SW 1271 (cell line): ENCODE results near the gene KCNK3.
"Not testable (repeated sequence)": the region's sequence is repeated elsewhere in the genome, so short reads cannot be mapped to it uniquely, and the experiment has no call there.

Experiments used
- DNase-seq, 2 experiments: peaks; one replicate each; lab custom pipeline; 2025; lab: John Stamatoyannopoulos, UW

KCNK3 gene

GRCh38 chr2:26756337-26756736, 63.8 kb downstream of the KCNK3 start:
- no peak for DNase-seq

DNA sequence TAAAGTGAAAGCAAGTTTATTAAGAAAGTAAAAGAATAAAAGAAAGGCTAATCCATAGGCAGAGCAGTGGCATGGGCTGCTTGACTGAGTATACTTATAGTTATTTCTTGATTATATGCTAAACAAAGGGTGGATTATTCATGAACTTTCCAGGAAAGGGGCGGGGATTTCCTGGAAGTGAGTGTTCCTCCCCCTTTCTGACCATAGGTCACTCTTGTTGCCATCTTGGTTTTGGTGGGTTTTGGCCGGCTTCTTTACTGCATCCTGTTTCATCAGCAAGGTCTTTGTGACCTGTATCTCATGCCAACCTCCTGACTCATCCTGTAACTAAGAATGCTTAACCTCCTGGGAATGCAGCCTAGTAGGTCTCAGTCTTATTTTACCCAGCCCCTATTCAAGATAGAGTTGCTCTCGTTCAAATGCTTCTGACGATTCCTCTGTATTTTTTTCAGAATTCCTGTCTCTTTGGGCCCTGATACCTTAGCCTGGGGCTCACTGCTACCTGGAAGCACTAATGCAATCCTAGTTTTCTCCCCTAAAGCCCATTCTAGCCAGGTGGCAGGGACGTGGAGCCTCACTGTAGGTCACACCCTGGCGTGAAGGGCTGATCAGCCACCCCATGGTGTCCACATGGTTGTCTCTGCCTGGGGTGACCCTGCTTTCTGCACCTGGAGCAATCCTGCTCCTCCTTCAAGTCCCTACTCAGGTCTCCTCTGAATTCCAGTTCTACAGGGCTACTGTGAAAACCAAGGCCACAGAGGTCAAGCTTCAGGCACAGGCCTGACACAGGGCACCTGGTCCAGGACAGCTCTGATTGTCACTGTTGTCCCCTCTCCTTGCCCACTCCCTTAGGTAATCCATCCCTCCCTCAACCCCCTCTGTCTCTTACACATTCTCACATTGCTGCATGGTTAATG, 65.6 kb downstream of the KCNK3 start:
- DNase-seq: peak; percentile 98 to 100

DNA sequence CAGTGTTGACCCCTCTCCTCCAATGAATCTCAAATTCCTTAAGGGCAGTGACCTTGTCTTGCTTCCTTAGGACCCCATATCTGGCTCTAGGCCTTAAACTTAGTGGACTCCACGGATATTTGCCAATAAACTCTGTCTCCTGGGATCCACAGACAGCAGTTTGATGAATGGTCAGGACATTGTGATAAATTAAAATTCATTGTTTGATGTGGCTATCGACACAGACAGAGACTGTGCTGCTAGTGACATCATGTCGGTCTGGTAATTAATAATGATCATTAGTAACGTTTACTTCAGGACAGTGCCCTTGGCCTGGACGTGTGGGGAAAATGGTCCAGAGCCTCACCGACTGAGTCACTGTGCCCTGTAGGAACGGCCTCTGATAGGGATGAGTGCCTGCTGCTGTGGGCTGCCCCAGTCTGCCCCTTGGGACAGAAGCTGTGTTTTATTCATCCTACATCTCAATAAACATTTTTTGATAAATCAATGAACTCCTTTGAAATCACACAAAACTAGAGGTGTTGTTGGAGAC, 66.3 kb downstream of the KCNK3 start:
- DNase-seq: no peak

DNA sequence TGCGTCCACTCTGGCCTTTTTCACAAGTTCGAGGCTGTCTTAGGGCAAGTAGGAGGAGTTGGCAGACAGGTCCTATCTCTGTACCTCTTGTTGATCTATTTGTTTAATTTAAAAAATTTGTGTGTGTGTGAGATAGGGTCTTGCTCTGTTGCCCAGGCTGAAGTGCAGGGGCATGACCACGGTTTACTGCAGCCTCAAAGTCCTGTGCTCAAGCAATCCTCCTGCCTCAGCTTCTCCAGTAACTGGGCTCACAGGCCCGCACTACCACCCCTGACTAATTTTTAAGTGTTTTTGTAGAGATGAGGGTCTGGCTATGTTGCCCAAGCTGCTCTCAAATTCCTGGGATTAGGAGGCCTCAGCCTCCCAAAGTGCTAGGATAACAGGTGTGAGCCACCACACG, 67.3 kb downstream of the KCNK3 start:
- DNase-seq: no peak

GRCh38 chr2:26760991-26761390, 68.5 kb downstream of the KCNK3 start:
- not testable (repeated sequence) for DNase-seq

DNA sequence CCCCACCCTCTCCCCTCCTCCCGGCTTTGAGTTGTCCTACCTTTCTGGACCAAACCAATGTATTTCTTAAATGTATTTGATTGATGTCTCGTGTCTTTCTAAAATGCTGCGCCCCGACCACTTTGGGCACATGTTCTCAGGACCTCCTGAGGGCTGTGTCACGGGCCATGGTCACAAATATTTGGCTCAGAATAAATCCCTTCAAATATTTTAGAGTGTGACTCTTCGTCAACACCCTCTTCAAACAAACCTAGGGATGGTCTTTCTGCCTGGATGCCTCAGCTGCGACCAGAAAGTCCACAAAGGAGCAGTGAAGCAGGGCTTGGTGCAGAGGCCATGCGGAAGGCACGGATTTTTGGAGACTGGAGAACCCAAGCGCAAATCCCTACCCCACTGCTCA, 70.5 kb downstream of the KCNK3 start:
- DNase-seq: no peak

- peak; percentile 47 to 82 for DNase-seq
These were observed 71.8 kb downstream of the KCNK3 start, which contains the start of gene SLC35F6 for GRCh38 chr2:26764078-26764887. Gene SLC35F6, plus strand, starts transcription at chr2:26764284. Its CDS starts 66 bp downstream, at chr2:26764350.

DNA sequence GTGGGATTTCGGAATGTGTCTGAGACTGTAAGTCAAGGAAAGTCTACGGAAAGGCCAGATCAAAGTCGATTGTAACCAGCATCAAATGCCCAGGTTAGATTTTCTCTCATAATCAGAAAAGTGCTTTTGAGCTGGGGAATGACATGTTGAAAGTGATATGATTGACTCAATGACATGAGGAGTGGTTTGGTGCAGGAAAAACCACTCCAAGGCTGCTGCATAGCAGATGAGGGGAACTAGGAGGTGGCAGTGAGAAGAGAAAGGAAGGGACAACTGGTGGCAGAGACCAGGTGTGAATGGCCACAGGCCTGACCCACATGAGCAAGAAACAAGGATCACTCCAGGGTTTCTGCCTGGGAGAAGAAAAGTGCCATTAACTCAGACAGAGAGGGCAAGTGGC, 72.4 kb downstream of the KCNK3 start:
- DNase-seq: no peak

DNA sequence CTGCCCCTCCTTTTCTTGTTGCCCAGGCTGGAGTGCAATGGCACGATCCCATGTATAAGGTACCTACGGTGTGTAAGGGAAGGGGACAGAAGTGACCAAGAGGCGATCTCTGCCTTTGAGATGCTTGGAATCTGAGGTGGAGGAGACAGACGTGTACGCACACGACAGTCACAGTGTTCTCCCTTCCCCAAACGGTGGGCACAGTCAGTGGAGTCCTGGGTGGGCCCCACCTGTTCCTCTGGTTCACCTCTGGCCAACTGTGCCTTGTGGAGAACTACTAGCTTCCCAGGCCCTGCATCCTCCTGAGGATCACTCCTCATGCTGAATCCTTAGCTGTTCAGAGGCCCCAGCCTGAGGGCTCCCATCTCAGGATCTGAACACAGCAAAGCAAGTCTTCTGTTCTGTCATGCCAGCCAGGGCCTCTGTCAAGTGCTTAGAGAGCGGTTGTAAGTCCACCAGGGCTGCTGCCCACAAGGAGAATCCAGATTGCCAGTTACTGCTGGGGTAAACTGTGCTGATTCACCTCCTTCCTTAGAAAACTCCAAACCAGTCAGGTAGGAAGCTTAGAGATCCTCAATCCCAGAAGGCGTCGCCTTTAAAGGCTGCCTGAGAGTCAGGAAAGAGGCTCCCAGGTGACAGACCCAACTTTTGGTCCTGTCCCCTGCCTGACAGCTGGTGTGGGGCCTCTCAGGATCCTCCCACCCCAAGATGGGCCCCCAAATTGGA, 73.1 kb downstream of the KCNK3 start:
- no peak for DNase-seq

GRCh38 chr2:26767129-26767528, 74.6 kb downstream of the KCNK3 start:
- DNase-seq: no peak

GRCh38 chr2:26767894-26768487, 75.5 kb downstream of the KCNK3 start:
- DNase-seq: no peak

- no peak for DNase-seq
These were observed 76.2 kb downstream of the KCNK3 start for GRCh38 chr2:26768759-26769088.

DNA sequence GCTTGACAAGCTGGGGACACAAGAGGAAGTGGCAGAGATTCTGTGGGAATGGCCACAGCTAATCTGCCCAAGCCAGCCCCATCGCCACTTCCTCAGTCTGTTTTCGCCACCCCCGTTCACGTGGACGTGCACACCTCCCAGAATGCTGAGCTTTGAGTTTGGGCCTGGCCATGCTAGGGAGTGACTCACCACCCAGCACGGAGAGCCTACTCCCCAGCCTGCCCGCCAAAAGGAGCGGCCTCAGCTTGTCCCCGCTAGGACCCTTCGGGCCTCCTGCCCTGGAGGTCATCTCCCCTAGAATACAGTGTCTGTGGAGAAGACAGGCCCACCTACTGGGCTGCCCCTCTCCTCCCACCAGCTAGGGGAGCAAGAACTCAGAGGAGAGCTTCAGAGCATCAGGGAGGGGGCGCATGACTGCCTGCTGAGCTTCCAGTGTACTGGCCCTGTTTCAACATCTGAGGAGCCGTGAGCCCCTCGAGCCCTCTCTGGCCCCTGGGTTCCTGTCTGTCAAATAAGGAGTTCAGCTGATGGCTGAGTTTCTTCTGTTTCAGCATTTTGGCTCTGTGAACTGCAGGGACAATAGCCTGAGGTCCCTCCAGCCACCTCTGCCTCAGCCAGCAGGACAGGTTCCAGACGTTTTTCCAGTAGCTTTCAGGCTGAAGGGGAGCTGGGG, 76.7 kb downstream of the KCNK3 start:
- DNase-seq: no peak

DNA sequence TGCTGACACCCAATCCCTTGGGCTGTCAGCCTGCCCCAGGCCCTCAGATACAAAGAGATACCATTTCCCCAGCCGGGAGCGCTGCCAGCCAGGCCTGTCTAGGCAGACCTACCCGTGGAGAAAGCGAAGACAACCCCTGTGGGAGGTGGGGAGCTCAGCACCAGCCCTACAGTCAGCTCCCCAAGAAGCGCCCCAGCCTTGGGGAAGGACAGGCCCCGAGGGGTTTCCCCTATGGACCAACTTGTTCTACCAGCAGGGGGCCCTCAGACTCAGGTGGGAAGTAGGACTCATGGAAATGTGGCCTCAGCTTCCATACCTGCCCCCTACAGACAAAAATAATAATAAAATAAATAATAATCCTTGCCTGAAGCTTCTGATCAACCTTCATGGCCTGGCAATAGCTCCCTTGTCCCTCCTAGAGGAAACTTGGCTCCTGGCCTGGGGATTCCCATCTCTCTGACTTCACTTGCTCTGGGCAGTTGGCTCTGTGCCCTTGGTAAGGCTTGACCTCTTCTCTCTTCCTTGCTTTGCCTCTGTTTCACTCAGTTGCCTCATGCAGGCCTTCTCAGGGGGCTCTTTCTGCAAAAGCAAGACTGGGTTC, 78.6 kb downstream of the KCNK3 start:
- peak in 1 of 2 experiments; percentile 56 for DNase-seq

DNA sequence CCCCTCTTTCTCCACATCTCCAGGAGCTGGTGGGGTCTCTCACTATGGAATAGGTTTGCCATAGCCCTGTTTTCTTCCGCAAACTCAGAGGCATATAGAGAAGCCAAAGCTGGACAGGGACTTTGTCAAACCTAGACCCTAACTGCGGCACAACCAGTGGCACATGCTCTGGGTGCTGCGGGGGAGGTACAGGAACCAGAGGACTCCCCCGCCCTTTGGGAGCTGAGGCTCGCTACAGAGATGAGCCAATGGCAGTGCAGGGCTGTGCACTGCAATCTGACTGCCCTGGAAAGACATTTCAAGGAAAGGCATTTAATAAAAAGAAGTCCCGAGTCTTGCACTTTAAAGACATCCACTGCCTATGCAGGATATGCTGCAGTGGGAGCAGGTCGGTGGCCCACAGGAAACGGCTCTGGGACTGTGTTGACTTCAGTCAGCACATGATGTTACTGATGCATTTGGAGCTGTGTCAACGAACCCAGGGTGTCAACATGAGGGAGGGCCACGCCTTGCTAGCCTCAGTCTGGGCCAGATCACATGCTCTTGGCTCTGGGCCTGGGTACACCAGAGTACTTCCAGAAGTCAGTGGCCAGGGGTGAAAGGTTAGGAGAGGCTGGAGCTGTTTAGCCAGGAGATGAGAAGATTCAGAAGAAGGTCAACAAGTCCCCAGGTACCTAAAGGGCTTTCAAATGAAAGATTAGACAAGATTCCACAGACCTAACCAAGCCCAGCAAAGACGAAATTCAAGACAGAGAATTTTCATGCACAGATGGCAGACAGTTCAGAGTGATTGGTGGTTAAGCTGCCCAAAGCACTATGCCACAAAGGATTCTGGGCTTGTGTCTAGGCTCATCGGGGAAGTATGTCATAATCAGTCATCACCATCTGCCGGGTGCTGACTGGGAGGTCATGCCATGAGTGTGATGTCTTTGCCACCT, 79.8 kb downstream of the KCNK3 start:
- no peak for DNase-seq

DNA sequence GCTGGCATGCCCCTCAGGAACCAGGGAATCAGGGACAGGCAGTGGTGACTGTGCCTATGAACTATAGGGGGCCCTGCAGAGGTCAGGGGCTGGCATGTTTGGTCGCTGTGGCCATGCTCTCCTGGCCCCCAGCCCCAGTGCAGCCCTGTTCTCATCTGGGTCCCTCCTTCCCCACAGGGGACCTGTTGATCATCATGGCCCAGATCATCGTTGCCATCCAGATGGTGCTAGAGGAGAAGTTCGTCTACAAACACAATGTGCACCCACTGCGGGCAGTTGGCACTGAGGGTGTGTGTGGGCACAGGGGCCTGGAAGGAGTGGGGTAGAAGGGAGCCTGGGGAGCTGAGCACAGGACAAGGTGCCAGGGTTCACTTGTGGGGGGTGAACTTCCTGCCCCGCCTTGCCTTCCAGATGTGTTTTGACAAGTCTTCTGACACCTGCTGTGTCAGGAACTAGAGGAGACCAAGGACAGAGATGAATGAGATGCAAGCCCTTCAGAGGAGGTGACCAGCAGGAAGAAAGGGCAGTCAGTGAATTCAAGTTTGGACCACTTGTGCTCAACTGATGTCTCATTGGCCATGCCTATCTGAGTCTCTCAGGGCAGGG, 83.8 kb downstream of the KCNK3 start:
- no peak for DNase-seq

GRCh38 chr2:26778098-26778497, 85.6 kb downstream of the KCNK3 start:
- DNase-seq: no peak

DNA sequence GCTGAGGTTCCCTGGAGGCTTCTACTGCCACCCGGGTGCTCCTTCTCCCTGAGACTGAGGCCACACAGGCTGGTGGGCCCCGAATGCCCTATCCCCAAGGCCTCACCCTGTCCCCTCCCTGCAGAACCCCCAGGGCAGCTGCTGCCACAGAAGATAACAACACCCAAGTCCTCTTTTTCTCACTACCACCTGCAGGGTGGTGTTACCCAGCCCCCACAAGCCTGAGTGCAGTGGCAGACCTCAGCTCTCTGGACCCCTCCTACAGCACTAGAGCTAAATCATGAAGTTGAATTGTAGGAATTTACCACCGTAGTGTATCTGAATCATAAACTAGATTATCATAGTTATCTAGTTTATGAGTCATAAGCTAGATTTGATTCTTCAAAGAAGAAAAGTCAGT, 86.0 kb downstream of the KCNK3 start:
- DNase-seq: no peak

DNA sequence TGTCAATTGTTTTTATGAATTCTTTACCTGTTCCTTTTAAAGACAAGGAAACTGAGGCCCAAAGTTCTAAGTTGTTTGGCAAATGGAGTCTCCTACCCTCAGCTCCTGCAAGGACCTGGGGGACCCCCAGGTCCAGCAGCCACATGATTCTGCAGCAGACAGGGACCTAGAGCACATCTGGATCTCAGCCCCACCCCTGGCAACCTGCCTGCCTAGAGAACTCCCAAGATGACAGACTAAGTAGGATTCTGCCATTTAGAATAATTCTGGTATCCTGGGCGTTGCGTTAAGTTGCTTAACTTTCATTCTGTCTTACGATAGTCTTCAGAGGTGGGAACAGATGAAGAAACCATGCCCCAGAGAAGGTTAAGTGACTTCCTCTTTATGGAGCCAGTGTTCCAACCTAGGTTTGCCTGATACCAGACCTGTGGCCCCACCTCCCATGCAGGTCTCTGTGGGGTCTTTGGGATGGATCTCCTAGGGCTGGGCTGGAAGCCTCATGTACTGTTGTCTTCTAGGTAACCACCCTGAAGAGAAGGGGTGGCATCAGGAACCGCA, 87.8 kb downstream of the KCNK3 start:
- DNase-seq: no peak
